ENCODE measurements around the gene NUP88.
A peak's percentile ranks its signal among the peaks of the same experiment; 100 is the strongest.
"Not testable (repeated sequence)": the region's sequence is repeated elsewhere in the genome, so short reads cannot be mapped to it uniquely, and the experiment has no call there.

NUP88 gene

DNA sequence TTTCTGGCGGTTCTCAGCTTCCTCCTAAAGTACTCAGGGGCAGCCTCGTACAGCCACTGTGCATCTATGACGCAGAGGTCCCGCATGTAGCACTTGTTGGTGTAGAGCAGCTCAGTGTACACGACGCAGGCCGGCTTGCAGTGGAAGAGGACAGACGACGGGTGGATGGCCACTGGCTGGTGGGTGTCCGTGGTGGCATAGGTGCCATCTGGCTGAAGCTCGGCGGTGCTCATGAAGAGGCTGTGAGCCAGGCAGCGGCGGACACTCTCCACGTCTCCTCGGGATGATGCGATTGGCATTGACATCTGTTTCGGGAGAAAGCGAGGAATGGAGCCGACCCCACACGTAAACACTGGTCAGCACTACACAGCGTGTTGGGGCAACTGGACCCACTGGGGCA lies 24.7 kb upstream of the NUP88 start:
- no peak for TF ChIP-seq CTCF (IDR thresholded peaks at IDR 0.05; ENCODE audit: control insufficient read depth, insufficient read depth, low read depth, low read length, missing control alignments)
- no peak for DNase-seq (ENCODE audit: low read depth)
- no peak overlapping the region for H3K4me3 ChIP-seq (ENCODE audit: control insufficient read depth, low read depth, low read length)

DNA sequence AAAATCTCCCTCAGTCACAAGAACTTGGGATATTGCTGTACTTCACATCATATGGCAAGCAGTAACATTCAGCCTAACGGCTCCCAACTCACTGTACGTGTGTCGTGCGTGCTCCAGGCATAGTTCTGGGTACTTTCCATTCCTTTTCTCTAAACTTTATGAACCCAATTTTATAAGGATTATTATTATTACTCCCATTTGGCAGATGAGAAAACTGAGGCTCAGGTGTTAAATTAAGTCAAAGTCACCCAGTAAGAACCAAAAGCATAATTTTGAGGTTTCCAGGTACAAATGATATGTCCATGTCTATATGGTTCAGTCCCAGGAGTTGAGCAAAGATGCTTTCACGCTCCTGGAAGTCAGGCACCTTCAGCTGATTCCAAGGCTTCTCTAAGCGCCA lies 24.3 kb upstream of the NUP88 start:
- no peak overlapping the region for H3K4me3 ChIP-seq (ENCODE audit: control insufficient read depth, low read depth, low read length)
- no peak for TF ChIP-seq CTCF (IDR thresholded peaks at IDR 0.05; ENCODE audit: control insufficient read depth, insufficient read depth, low read depth, low read length, missing control alignments)
- DNase-seq (ENCODE audit: low read depth): no peak

GRCh38 chr17:5439446-5439764 lies 19.9 kb upstream of the NUP88 start:
- DNase-seq (ENCODE audit: low read depth): no peak
- H3K4me3 ChIP-seq (ENCODE audit: control insufficient read depth, low read depth, low read length): no peak overlapping the region; the same call in 1 of the 2 replicates
- TF ChIP-seq CTCF (IDR thresholded peaks at IDR 0.05; ENCODE audit: control insufficient read depth, insufficient read depth, low read depth, low read length, missing control alignments): no peak

GRCh38 chr17:5438716-5439445 lies 19.4 kb upstream of the NUP88 start, which contains the start of gene C1QBP:
TSS of gene C1QBP (minus strand) at chr17:5439155. CDS start at chr17:5439073, 82 bp downstream.
- peak; percentile 92 for TF ChIP-seq CTCF (IDR thresholded peaks at IDR 0.05; ENCODE audit: control insufficient read depth, insufficient read depth, low read depth, low read length, missing control alignments)
- peak; percentile 68 for DNase-seq (ENCODE audit: low read depth)
- peak within 1 kb of the TSS; percentile 71 for H3K4me3 ChIP-seq (ENCODE audit: control insufficient read depth, low read depth, low read length)

DNA sequence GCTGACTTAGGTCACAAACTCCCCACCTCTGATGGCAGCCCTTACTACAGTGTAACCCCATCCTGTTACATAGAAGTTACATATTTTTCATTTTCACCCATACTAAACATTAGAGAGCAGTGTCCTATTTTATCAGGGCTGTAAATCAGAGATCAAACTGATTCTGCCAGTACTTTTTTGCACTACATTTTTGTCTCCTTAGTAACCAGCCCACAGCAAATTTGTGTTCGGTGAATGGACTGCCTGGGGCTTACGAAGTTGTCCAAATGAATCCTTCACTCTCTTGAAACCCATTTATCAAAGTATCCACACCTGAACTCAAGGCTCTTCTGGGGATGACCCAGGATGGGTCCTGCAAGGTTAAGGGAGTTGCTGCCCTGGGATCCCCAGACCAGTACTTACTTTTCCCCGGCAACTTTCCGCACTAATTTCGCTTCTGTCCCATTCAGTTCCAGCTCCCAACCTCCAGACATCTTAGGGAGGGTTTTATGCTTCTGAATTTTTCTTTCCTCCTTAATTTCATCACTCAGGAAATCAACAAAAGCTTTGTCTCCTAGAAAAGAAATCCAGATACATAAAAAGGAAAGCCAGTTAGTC lies 18.4 kb upstream of the NUP88 start:
- TF ChIP-seq CTCF (IDR thresholded peaks at IDR 0.05; ENCODE audit: control insufficient read depth, insufficient read depth, low read depth, low read length, missing control alignments): no peak
- no peak for DNase-seq (ENCODE audit: low read depth)
- H3K4me3 ChIP-seq (ENCODE audit: control insufficient read depth, low read depth, low read length): peak overlapping the region; percentile 71

DNA sequence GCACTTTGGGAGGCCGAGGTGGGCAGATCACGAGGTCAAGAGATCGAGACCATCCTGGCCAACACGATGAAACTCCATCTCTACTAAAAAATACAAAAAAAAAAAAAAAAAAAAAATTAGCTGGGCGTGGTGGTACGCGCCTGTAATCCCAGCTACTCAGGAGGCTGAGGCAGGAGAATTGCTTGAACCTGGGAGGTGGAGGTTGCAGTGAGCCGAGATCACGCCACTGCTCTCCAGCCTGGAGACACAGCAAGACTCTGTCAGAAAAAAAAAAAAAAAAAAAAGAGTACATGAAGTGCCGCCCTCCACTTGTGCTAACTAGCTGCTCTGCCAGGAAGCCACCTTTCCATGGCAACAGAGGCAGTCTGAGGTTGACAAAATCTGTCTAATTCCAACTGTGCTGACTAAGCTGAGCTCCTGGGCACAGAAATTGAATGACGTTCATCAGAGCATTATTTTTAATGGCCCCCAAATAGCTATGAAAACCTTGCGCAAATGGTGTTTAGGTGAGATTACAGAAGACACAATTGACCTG lies 16.4 kb upstream of the NUP88 start:
- not testable (repeated sequence) for DNase-seq (ENCODE audit: low read depth); H3K4me3 ChIP-seq (ENCODE audit: control insufficient read depth, low read depth, low read length)

DNA sequence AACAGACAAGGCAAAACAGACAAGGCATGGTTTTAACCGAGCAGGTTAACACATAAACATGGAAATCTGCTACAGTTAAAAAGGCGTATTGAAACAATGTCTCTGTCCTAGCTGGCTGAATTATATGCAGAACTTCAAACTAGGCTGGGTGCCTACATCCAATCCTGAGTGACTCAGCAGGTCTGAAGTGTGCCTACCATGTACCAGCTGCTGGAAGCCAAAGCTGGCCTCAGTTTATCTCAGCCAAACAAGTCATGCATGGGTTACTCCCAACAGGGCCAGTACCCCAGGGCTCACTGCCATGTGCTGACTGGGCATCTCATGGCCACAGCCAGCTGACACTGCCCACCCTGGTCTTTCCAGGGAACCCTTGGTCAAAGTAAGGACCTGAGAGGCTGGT lies 15.5 kb upstream of the NUP88 start:
- H3K4me3 ChIP-seq (ENCODE audit: control insufficient read depth, low read depth, low read length): no peak overlapping the region
- no peak for TF ChIP-seq CTCF (IDR thresholded peaks at IDR 0.05; ENCODE audit: control insufficient read depth, insufficient read depth, low read depth, low read length, missing control alignments)
- no peak for DNase-seq (ENCODE audit: low read depth)
